K562 (cell line): Measurements from ENCODE around the gene LY6G6F. TPM values are rescaled to one million over a fixed set of nuclear protein-coding genes. Genes with fewer than 3 reads are reported as not detected.

Experiments
- HNRNPL ChIP-seq: fragments of 200-400 bp; formaldehyde crosslinking; IDR thresholded peaks from 2 replicates; pipeline ENCODE4 v1.6.1; 2017; ENCODE audit warnings: low read depth, mild to moderate bottlenecking, low read length
- KHSRP ChIP-seq: fragments of 450-650 bp; IDR thresholded peaks from 2 replicates; pipeline ENCODE4 v1.6.1; 2017
- KLF10 ChIP-seq: fragments of 250-450 bp; sonication (Bioruptor Pico); IDR thresholded peaks from 2 replicates; pipeline ENCODE4 v1.6.1; 2021; ENCODE audit warnings: matching md5 sums
- MAFG ChIP-seq: fragments of 450-650 bp; conservative IDR thresholded peaks from 2 replicates; pipeline ENCODE4 v1.6.1; 2016; ENCODE audit warnings: missing genetic modification characterization, missing compliant biosample characterization
- NEUROD1 ChIP-seq: fragments of 150-350 bp; IDR thresholded peaks from 2 replicates; pipeline ENCODE4 v1.6.1; 2014; ENCODE audit warnings: borderline replicate concordance, low read length, low read depth; ENCODE audit not compliant: partially characterized antibody
- NFRKB ChIP-seq: fragments of 450-650 bp; IDR thresholded peaks from 2 replicates; pipeline ENCODE4 v1.6.1; 2016; ENCODE audit warnings: low read depth
- PPARD ChIP-seq: fragments of 250-450 bp; sonication (Bioruptor Pico); IDR thresholded peaks from 2 replicates; pipeline ENCODE4 v1.8.0; 2022; ENCODE audit warnings: inconsistent platforms, mild to moderate bottlenecking, moderate library complexity
- RBM14 ChIP-seq: fragments of 200-400 bp; formaldehyde crosslinking; IDR thresholded peaks from 2 replicates; pipeline ENCODE4 v1.6.1; 2018; ENCODE audit warnings: low read depth, mild to moderate bottlenecking, low read length, moderate library complexity, borderline replicate concordance; ENCODE audit not compliant: insufficient read depth
- SPI1 ChIP-seq: IDR thresholded peaks from 2 replicates; pipeline ENCODE4 v1.6.1; 2011; ENCODE audit warnings: low read depth, low read length, control low read depth, borderline replicate concordance
- SREBF1 ChIP-seq: fragments of 150-350 bp; IDR thresholded peaks from 2 replicates; pipeline ENCODE4 v1.6.1; 2014; ENCODE audit warnings: antibody characterized with exemption, low read depth, low read length, borderline replicate concordance
- U2AF2 ChIP-seq: fragments of 200-400 bp; formaldehyde crosslinking; optimal IDR thresholded peaks from 2 replicates; pipeline ENCODE3; 2017; ENCODE audit warnings: low read depth, mild to moderate bottlenecking, low read length
- ZKSCAN8 ChIP-seq: fragments of 200-800 bp; sonication (Bioruptor generic); IDR thresholded peaks from 2 replicates; pipeline ENCODE4 v1.6.1; 2016; ENCODE audit warnings: missing genetic modification characterization, missing compliant biosample characterization
- ZNF76 ChIP-seq: fragments of 250-450 bp; sonication (Bioruptor Pico); IDR thresholded peaks from 2 replicates; pipeline ENCODE4 v1.4.0; 2020; ENCODE audit warnings: mild to moderate bottlenecking, moderate library complexity, borderline replicate concordance
- polyA plus RNA-seq, 8 experiments: library from polyadenylated mRNA; depleted of rRNA in 4 of 8; stranded (reverse) in 5 of 8; unstranded in 3 of 8; fragments of >200 nt; fragmentation: Nextera tagmentation in 2 of 8; fragmentation: Illumina TruSeq in 1 of 8; extraction: Ambion mirVana in 2 of 8; extraction: Trizol in 1 of 8; gene quantifications; 2 replicates each; pipeline versions ENCODE4 v1.2.1 to v1.2.3, GENCODE V29; 2011 to 2014; ENCODE audit warnings: inconsistent platforms in 1 of 8, missing spikeins in 1 of 8
- total RNA-seq, 7 experiments: library from RNA; depleted of rRNA in 6 of 7; stranded (reverse); fragments of >200 nt in 6 of 7; fragmentation: Illumina TruSeq in 2 of 7; extraction: Trizol in 2 of 7; gene quantifications; 2 replicates each; pipeline versions ENCODE4 v1.2.1 to v1.2.3, GENCODE V29; 2011 to 2021; ENCODE audit warnings: low replicate concordance in 1 of 7
- TF ChIP-seq, protein P1 (sequence below): fragments of 250-450 bp; sonication (Bioruptor Pico); IDR thresholded peaks from 2 replicates; pipeline ENCODE4 v1.5.0; 2021; ENCODE audit warnings: mild to moderate bottlenecking, moderate library complexity
- TF ChIP-seq, protein P2 (sequence below): fragments of 450-650 bp; IDR thresholded peaks from 2 replicates; pipeline ENCODE4 v1.6.1; 2016; ENCODE audit warnings: missing biosample characterization, missing genetic modification characterization
- TF ChIP-seq, protein P3 (sequence below): fragments of 450-650 bp; IDR thresholded peaks from 2 replicates; pipeline ENCODE4 v1.6.1; 2018; ENCODE audit warnings: mild to moderate bottlenecking, low read depth; ENCODE audit not compliant: partially characterized antibody
- TF ChIP-seq, protein P4 (sequence below): sonication (generic); formaldehyde crosslinking; IDR thresholded peaks from 2 replicates; pipeline ENCODE4 v1.8.0; 2022; ENCODE audit warnings: mild to moderate bottlenecking, missing genetic modification reagents
- TF ChIP-seq, protein P5 (sequence below): fragments of 450-650 bp; IDR thresholded peaks from 2 replicates; pipeline ENCODE4 v1.7.0; 2016; ENCODE audit warnings: borderline replicate concordance

The LY6G6F gene
- total and polyA plus RNA-seq, 9 of the 15 experiments (the other 6 are each of a cell fraction or from before 2014, with no cell fraction given), result 0.14 to 0.50 (median 0.28) TPM; not detected in 2

DNA sequence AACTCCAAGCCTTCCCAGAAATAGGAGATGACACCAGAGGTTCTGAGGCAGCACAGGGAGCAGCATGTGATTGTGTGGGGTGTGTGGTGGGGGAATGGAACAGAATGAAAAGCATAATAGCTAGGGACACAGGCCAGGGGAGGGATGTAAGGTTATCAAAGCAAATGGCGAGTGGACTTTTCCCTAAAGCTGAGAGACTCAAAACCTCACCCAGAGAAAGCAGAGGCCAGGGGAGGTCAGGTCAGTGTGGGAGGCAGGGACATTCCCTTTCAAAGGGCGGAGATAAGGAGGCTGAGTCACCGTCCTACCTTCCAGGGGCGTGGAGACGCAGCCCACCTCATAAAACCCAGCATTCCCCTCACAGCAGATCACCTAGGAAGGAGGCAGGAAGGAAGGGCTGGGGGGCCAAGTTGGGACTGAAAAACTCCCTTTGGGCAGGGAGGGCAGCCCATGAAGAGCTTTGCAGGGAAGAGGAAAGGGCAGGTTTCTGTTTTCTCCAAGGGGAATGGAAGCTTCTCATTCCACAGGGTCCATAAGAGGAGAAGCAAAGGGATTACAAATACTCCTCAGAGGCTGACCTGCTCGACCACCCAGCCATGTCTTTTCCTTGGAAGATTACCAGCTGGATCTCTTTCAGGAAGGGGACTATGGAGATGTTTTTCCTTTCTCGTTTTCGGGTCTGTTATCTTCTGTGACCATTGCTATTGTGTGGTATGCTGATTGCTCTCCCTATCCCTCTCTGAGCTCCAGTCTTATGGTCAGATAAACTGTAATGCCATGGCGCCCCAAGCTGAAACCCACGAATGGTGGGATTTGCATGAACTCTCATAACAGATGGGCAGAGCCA lies 16.2 kb upstream of the LY6G6F start (continued):
- TF ChIP-seq, protein P1, sequence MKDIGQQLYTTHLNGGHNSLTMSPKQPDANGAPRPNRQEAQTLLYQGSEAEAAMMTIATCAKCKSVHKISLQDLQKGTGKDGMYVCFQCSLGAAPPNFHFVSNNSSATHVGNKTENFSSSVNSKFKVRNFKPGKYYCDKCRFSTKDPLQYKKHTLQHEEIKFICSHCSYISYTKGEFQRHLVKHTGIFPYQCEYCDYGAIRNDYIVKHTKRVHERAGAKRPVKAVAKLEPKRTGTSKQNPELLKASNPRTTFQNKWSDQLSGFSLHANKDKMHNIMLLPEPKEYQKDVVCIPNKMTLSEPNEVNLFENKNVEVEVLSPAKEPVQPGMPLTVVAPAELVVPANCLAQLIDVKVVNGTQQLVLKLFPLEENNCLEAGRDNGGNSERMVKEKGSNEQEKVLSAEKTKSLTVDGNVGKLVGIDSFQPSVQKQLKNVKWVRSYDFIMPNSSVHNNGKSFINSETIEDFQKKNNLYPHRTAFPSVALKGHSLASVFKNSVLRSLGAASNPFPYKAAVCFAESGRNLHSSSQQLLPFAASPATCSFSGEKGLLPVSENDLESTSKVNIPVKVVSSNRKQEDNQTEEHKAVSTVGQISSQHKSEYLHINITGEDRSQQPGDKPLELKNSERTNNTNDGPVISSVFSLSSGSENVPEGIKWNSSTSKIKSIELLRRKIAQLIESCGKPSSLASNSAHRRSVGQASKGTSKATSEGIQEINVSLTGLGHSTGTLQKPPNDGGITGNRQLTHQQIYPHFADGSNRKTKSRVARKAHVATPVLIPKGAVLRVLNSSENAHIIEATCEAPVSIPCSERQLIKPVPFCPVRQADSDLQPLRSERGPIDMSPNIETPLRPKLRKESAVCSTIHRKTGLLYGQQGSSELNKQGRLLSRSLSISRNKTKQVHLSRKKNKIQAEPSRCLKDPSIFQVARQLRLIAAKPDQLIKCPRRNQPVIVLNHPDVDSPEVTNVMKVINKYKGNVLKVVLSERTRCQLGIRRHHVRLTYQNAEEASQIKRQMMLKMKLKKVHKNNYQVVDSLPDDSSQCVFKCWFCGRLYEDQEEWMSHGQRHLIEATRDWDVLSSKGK (CRISPR knock-in tag), result no peak
- TF ChIP-seq, protein P2, sequence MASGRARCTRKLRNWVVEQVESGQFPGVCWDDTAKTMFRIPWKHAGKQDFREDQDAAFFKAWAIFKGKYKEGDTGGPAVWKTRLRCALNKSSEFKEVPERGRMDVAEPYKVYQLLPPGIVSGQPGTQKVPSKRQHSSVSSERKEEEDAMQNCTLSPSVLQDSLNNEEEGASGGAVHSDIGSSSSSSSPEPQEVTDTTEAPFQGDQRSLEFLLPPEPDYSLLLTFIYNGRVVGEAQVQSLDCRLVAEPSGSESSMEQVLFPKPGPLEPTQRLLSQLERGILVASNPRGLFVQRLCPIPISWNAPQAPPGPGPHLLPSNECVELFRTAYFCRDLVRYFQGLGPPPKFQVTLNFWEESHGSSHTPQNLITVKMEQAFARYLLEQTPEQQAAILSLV, result no peak; the same call in 1 of the 2 replicates
- TF ChIP-seq SPI1 (no peak), PPARD (CRISPR knock-in tag) (no peak), U2AF2 (no peak), NFRKB (peak; percentile 72), ZKSCAN8 (no peak), HNRNPL (peak; percentile 35; the same call in 1 of the 2 replicates), NEUROD1 (peak; percentile 95), SREBF1 (no peak; the same call in 1 of the 2 replicates), KHSRP (0 out of 2 replicates have a peak, but pooled peaks have one; percentile 47), MAFG (tag) (peak; percentile 86), RBM14 (no peak), KLF10 (0 out of 2 replicates have a peak, but pooled peaks have one; percentile 53), ZNF76 (CRISPR knock-in tag) (no peak)
- TF ChIP-seq, protein P3, sequence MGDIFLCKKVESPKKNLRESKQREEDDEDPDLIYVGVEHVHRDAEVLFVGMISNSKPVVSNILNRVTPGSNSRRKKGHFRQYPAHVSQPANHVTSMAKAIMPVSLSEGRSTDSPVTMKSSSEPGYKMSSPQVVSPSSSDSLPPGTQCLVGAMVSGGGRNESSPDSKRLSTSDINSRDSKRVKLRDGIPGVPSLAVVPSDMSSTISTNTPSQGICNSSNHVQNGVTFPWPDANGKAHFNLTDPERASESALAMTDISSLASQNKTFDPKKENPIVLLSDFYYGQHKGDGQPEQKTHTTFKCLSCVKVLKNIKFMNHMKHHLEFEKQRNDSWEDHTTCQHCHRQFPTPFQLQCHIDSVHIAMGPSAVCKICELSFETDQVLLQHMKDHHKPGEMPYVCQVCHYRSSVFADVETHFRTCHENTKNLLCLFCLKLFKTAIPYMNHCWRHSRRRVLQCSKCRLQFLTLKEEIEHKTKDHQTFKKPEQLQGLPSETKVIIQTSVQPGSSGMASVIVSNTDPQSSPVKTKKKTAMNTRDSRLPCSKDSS, result no peak
- TF ChIP-seq, protein P4, sequence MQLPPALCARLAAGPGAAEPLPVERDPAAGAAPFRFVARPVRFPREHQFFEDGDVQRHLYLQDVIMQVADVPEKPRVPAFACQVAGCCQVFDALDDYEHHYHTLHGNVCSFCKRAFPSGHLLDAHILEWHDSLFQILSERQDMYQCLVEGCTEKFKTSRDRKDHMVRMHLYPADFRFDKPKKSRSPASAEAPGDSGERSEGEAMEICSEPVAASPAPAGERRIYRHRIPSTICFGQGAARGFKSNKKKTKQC (CRISPR knock-in tag), result no peak
- TF ChIP-seq, protein P5, sequence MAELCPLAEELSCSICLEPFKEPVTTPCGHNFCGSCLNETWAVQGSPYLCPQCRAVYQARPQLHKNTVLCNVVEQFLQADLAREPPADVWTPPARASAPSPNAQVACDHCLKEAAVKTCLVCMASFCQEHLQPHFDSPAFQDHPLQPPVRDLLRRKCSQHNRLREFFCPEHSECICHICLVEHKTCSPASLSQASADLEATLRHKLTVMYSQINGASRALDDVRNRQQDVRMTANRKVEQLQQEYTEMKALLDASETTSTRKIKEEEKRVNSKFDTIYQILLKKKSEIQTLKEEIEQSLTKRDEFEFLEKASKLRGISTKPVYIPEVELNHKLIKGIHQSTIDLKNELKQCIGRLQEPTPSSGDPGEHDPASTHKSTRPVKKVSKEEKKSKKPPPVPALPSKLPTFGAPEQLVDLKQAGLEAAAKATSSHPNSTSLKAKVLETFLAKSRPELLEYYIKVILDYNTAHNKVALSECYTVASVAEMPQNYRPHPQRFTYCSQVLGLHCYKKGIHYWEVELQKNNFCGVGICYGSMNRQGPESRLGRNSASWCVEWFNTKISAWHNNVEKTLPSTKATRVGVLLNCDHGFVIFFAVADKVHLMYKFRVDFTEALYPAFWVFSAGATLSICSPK, result no peak
